Left cardiac atrium (tissue), 4 donors: ENCODE data around the gene AXDND1. TPM values are rescaled to one million over a fixed set of nuclear protein-coding genes. Genes with fewer than 3 reads are reported as not detected.
A peak's percentile ranks its signal among the peaks of the same experiment; 100 is the strongest.

Source experiments
- ATAC-seq, 2 donors: fragments of 200-7000 bp; cut with Tn5 transposase; one replicate each; pipeline ENCODE4 v1.9.1; 2020; ENCODE audit warnings: mild to moderate bottlenecking in 2 of 2, moderate library complexity in 2 of 2
- DNase-seq: peaks from one replicate; pipeline ENCODE4 v3.0.0-alpha.2; 2020
- intact Hi-C, 2 donors: fragments of 100-400 bp; cut with DNase I; formaldehyde crosslinking; loops; one replicate each; pipeline versions ENCODE4 v1.14.1 to v1.15.1; 2022 to 2023
- long read RNA-seq: library from polyadenylated mRNA; unstranded; transcript quantifications from one replicate; pipeline ENCODE4 v2.0.0, GENCODE V29; 2021
- total RNA-seq, 2 donors: library from RNA; stranded (reverse); fragmentation: NEBNext Ultra II Directional; extraction: Animal tissue kit (Norgen Biotek cat#: 25700); gene quantifications; one replicate each; pipeline ENCODE4 v1.2.1, GENCODE V29; 2021
- donor health status: DM: no; HTN: yes; CAD: no.
- donor health status: DM: no; HTN: yes; CAD: no; lungs with severe emphysema.
- donor health status: DM: yes; HTN: yes; CAD: no.
- donor health status: Dilated cardiomyopathy.

Gene AXDND1
- total RNA-seq = under 1 TPM in 1 of 2 donors, not detected in 1; 0.44 TPM
- long read RNA-seq = 0 reads

GRCh38 chr1:179365342-179366092 is at the start of gene AXDND1:
Gene AXDND1, plus strand, starts transcription at chr1:179365971. Its CDS starts 539 bp downstream, at chr1:179366510.
- intact Hi-C loops = loop anchor here (10.0 kb wide), 3 partner anchors 111 to 449 kb away; no protein-coding TSS in a partner anchor
- DNase-seq (peak; percentile 90), ATAC-seq (peak; percentile 96 to 98)

- intact Hi-C loops = no loop called here
- ATAC-seq (no peak), DNase-seq (no peak)
These were observed 47.3 kb upstream of the AXDND1 start for GRCh38 chr1:179318491-179318890.

- DNase-seq (no peak), ATAC-seq (no peak)
- intact Hi-C loops = no loop called here
These were observed 44.1 kb upstream of the AXDND1 start for GRCh38 chr1:179321533-179322216.

GRCh38 chr1:179322557-179322956 is 43.2 kb upstream of the AXDND1 start:
- no peak for DNase-seq
- ATAC-seq = peak in 1 of 2 donors; percentile 54
- intact Hi-C loops = no loop called here

- DNase-seq (no peak), ATAC-seq (no peak)
- intact Hi-C loops = no loop called here
These were observed 42.3 kb upstream of the AXDND1 start for GRCh38 chr1:179323436-179323835.

- intact Hi-C loops = no loop called here
- DNase-seq (no peak), ATAC-seq (no peak)
These were observed 39.9 kb upstream of the AXDND1 start for GRCh38 chr1:179325836-179326235.

- ATAC-seq = no peak
- intact Hi-C loops = no loop called here
These were observed 39.0 kb upstream of the AXDND1 start for GRCh38 chr1:179326746-179327145.

GRCh38 chr1:179327196-179327595 is 38.6 kb upstream of the AXDND1 start:
- ATAC-seq (no peak), DNase-seq (no peak)
- intact Hi-C loops = no loop called here

More at GRCh38 chr1:179326746-179327145, 39.0 kb upstream of the AXDND1 start:
- no peak for DNase-seq

- DNase-seq (no peak), ATAC-seq (peak in 1 of 2 donors; percentile 54)
- intact Hi-C loops = no loop called here
These were observed 38.1 kb upstream of the AXDND1 start for GRCh38 chr1:179327679-179328078.

- DNase-seq (no peak), ATAC-seq (no peak)
- intact Hi-C loops = no loop called here
These were observed 35.9 kb upstream of the AXDND1 start for GRCh38 chr1:179329862-179330261.

GRCh38 chr1:179334440-179334839 is 31.3 kb upstream of the AXDND1 start:
- DNase-seq (no peak), ATAC-seq (no peak)
- intact Hi-C loops = no loop called here

GRCh38 chr1:179337288-179337687 is 28.5 kb upstream of the AXDND1 start:
- intact Hi-C loops = no loop called here
- no peak for DNase-seq
- no peak for ATAC-seq

- DNase-seq (no peak), ATAC-seq (no peak)
- intact Hi-C loops = no loop called here
These were observed 27.7 kb upstream of the AXDND1 start for GRCh38 chr1:179337942-179338560.

- intact Hi-C loops = no loop called here
- DNase-seq = no peak
- no peak for ATAC-seq
These were observed 24.9 kb upstream of the AXDND1 start for GRCh38 chr1:179340918-179341317.

- ATAC-seq (no peak), DNase-seq (no peak)
- intact Hi-C loops = no loop called here
These were observed 23.7 kb upstream of the AXDND1 start for GRCh38 chr1:179341943-179342547.

- ATAC-seq (no peak), DNase-seq (no peak)
- intact Hi-C loops = no loop called here
These were observed 22.9 kb upstream of the AXDND1 start for GRCh38 chr1:179342740-179343404.

- ATAC-seq (no peak), DNase-seq (no peak)
- intact Hi-C loops = no loop called here
These were observed 14.5 kb upstream of the AXDND1 start for GRCh38 chr1:179351281-179351680.

GRCh38 chr1:179352236-179352635 is 13.5 kb upstream of the AXDND1 start:
- ATAC-seq (no peak), DNase-seq (no peak)

GRCh38 chr1:179353546-179353945 is 12.2 kb upstream of the AXDND1 start:
- peak; percentile 32 for DNase-seq
- peak; percentile 93 to 99 for ATAC-seq

More at GRCh38 chr1:179352236-179352635, 13.5 kb upstream of the AXDND1 start:
- intact Hi-C loops = no loop called here

More at GRCh38 chr1:179353546-179353945, 12.2 kb upstream of the AXDND1 start:
- intact Hi-C loops = no loop called here
